GM12872 (cell line): ENCODE data around the gene SNTB2.

Source experiments
- CTCF ChIP-seq: IDR thresholded peaks from 3 replicates; pipeline ENCODE4 v1.5.1; 2011; ENCODE audit warnings: low read depth, mild to moderate bottlenecking, low read length, moderate library complexity; ENCODE audit not compliant: insufficient read depth

The SNTB2 gene

GRCh38 chr16:69157196-69157595, 29.8 kb upstream of the SNTB2 start:
- TF ChIP-seq CTCF, result no peak

GRCh38 chr16:69160192-69160591, 26.8 kb upstream of the SNTB2 start:
- TF ChIP-seq CTCF, result no peak

- no peak for TF ChIP-seq CTCF
Measured at GRCh38 chr16:69165584-69165983, 21.4 kb upstream of the SNTB2 start.

GRCh38 chr16:69166221-69166833, 20.6 kb upstream of the SNTB2 start:
- no peak for TF ChIP-seq CTCF

- TF ChIP-seq CTCF, result no peak
Measured at GRCh38 chr16:69166946-69167930, 19.7 kb upstream of the SNTB2 start.

- TF ChIP-seq CTCF, result no peak
Measured at GRCh38 chr16:69169051-69169450, 17.9 kb upstream of the SNTB2 start.

- TF ChIP-seq CTCF, result no peak
Measured at GRCh38 chr16:69169607-69170352, 17.2 kb upstream of the SNTB2 start.
